ENCODE results near the gene PARD3B. TPM values are rescaled to one million over a fixed set of nuclear protein-coding genes. Genes with fewer than 3 reads are reported as not detected.

Gene PARD3B
- total and polyA plus RNA-seq, 2 of the 8 experiments (the other 6 are each of a cell fraction or from before 2014, with no cell fraction given): 1.2 to 5.7 TPM

DNA sequence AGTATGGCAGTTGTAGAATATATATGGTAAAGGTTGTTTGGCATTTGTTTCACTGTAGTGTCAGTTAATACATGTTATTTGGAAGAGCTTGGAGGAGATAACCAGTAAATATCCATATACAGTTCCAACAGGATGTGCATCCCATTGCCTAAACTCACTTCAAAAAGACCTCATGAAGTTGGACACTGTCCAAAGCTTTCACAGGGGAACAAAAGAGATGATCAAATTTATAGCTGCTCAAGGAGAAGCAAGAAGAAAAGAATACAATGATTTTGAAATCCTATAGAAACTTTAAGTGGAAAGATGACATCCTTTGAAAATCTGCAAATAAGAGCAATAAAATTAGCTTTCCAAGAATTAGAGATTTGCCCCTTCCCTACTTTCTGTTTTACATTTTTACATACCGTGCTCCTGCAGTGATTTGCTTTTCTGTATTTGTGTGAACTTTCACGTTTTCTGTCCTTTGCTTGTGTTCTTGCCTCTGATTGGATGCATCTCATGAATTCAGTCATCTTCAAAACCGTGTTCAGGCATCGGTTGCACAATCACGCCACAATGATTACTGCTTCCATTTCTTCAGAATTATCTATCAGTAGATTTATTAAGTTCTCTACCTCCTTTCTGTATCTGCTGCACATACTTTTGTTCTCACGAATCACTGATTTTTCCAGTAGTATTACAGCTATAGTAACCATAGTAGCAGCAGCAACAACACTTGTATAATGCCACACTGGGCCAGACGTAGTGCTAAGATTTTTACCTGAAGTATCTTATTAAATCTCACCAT is 83.8 kb downstream of the PARD3B start (continued):
- TF ChIP-seq RAD21 (IDR thresholded peaks at IDR 0.05 in 1 of 2, conservative IDR thresholded peaks at IDR 0.05 in 1 of 2; ENCODE audit: low read depth in 2 of 2, low read length in 2 of 2): no peak
- TF ChIP-seq EZH2 (IDR thresholded peaks at IDR 0.05; ENCODE audit: low read depth, low read length, severe bottlenecking): no peak
- TF ChIP-seq CREB1 (IDR thresholded peaks at IDR 0.05): no peak
- no peak for TF ChIP-seq SRF (IDR thresholded peaks at IDR 0.05; ENCODE audit: low read depth, low read length)
- TF ChIP-seq TAF1 (IDR thresholded peaks at IDR 0.05; ENCODE audit: low read depth, low read length): no peak
- TF ChIP-seq, protein P1, sequence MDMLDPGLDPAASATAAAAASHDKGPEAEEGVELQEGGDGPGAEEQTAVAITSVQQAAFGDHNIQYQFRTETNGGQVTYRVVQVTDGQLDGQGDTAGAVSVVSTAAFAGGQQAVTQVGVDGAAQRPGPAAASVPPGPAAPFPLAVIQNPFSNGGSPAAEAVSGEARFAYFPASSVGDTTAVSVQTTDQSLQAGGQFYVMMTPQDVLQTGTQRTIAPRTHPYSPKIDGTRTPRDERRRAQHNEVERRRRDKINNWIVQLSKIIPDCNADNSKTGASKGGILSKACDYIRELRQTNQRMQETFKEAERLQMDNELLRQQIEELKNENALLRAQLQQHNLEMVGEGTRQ (IDR thresholded peaks at IDR 0.05; ENCODE audit: low read length): no peak

Data from H1 (cell line).